SK-N-SH (cell line): ENCODE results near the gene SEMA3A. TPM values are rescaled to one million over a fixed set of nuclear protein-coding genes. Genes with fewer than 3 reads are reported as not detected.
A peak's percentile ranks its signal among the peaks of the same experiment; 100 is the strongest.

Experiments
- CTCF ChIA-PET: fragments of 300-600, 350-600 bp; formaldehyde crosslinking; extraction: SDS; loops from one replicate; lab custom pipeline; 2021; lab: Yijun Ruan, JAX
- POLR2A ChIA-PET: fragments of 350-600 bp; sonication (Branson Sonifier 250); formaldehyde crosslinking; extraction: SDS; loops from one replicate; lab custom pipeline; 2020; ENCODE audit warnings: antibody characterized with exemption, inconsistent platforms; lab: Yijun Ruan, JAX
- DNase-seq: peaks from one replicate; pipeline ENCODE4 v3.0.0; 2012
- H2AFZ ChIP-seq: fragments of 200-600 bp; sonication (generic); 2 replicates; pipeline ENCODE4 v1.8.1; 2016; ENCODE audit warnings: antibody characterized with exemption, mild to moderate bottlenecking, low read depth
- H3F3A ChIP-seq: fragments of 200-600 bp; sonication (generic); replicated peaks from 2 replicates; pipeline ENCODE3; 2016; ENCODE audit warnings: antibody characterized with exemption, mild to moderate bottlenecking; ENCODE audit not compliant: insufficient read depth
- H3K27ac ChIP-seq, 2 experiments: fragments of 200-500 bp in 1 of 2; fragments of 200-600 bp in 1 of 2; sonication (Bioruptor generic) in 1 of 2; sonication (generic), shearing (Covaris generic) in 1 of 2; 2 replicates each; pipeline versions ENCODE4 v1.5.1 to v1.6.1; 2014 to 2016; ENCODE audit warnings: low read depth in 2 of 2, inconsistent platforms in 1 of 2, low read length in 1 of 2, mild to moderate bottlenecking in 1 of 2, mixed read lengths in 1 of 2
- H3K27me3 ChIP-seq: fragments of 200-600 bp; sonication (generic), shearing (Covaris generic); 2 replicates; pipeline ENCODE4 v1.6.1; 2016; ENCODE audit warnings: mixed run types; ENCODE audit not compliant: insufficient read depth
- H3K36me3 ChIP-seq, 2 experiments: fragments of 200-500 bp in 1 of 2; fragments of 200-600 bp in 1 of 2; sonication (Bioruptor generic) in 1 of 2; sonication (generic) in 1 of 2; replicated peaks in 1 of 2; 2 replicates each; pipeline versions ENCODE3 to v1.5.1; 2014 to 2016; ENCODE audit warnings: low read length in 1 of 2, mild to moderate bottlenecking in 1 of 2; ENCODE audit not compliant: insufficient read depth in 2 of 2, control insufficient read depth in 1 of 2
- H3K4me1 ChIP-seq, 2 experiments: fragments of 200-500 bp in 1 of 2; fragments of 200-600 bp in 1 of 2; sonication (Bioruptor generic) in 1 of 2; sonication (generic), shearing (Covaris generic) in 1 of 2; 2 replicates each; pipeline versions ENCODE4 v1.5.1 to v1.6.1; 2014 to 2016; ENCODE audit warnings: low read depth in 1 of 2, low read length in 1 of 2, mixed run types in 1 of 2; ENCODE audit not compliant: insufficient read depth in 2 of 2, control insufficient read depth in 1 of 2
- H3K4me2 ChIP-seq: fragments of 200-600 bp; sonication (generic), shearing (Covaris generic); 2 replicates; pipeline ENCODE4 v1.6.1; 2017; ENCODE audit warnings: mixed run types
- H3K4me3 ChIP-seq, 2 experiments: fragments of 200-500 bp in 1 of 2; fragments of 200-600 bp in 1 of 2; sonication (Bioruptor generic) in 1 of 2; sonication (generic), shearing (Covaris generic) in 1 of 2; 2 replicates each; pipeline versions ENCODE4 v1.5.1 to v1.8.1; 2014 to 2016; ENCODE audit warnings: low read depth in 2 of 2, inconsistent platforms in 1 of 2, low read length in 1 of 2, mild to moderate bottlenecking in 1 of 2, mixed read lengths in 1 of 2, moderate library complexity in 1 of 2
- H3K79me2 ChIP-seq: fragments of 200-600 bp; sonication (generic); 2 replicates; pipeline ENCODE4 v1.8.1; 2017; ENCODE audit warnings: mild to moderate bottlenecking; ENCODE audit not compliant: insufficient read depth
- H3K9ac ChIP-seq: fragments of 200-600 bp; sonication (generic); 2 replicates; pipeline ENCODE4 v1.6.1; 2017; ENCODE audit warnings: mixed run types
- H3K9me2 ChIP-seq: fragments of 200-600 bp; sonication (generic); 2 replicates; pipeline ENCODE4 v1.6.1; 2017; ENCODE audit warnings: mixed run types
- H3K9me3 ChIP-seq: fragments of 200-600 bp; sonication (generic); 2 replicates; pipeline ENCODE4 v1.6.1; 2017; ENCODE audit warnings: mixed run types, mild to moderate bottlenecking, moderate library complexity
- H4K20me1 ChIP-seq: fragments of 200-600 bp; sonication (generic); 2 replicates; pipeline ENCODE4 v1.6.1; 2017; ENCODE audit warnings: mild to moderate bottlenecking, mixed run types; ENCODE audit not compliant: insufficient read depth
- EP300 ChIP-seq, 2 experiments: IDR thresholded peaks; 2 replicates each; pipeline versions ENCODE4 v1.4.0 to v1.6.1; 2012; ENCODE audit warnings: borderline replicate concordance in 1 of 2, low read depth in 1 of 2, low read length in 1 of 2
- EZH2phosphoT487 ChIP-seq: fragments of 200-600 bp; sonication (generic); IDR thresholded peaks from 2 replicates; pipeline ENCODE4 v1.6.1; 2017; ENCODE audit warnings: low read depth, mixed run types, mild to moderate bottlenecking, antibody characterized with exemption, moderate library complexity, borderline replicate concordance
- FOSL2 ChIP-seq: IDR thresholded peaks from 2 replicates; pipeline ENCODE4 v1.4.0; 2012; ENCODE audit warnings: low read depth, mild to moderate bottlenecking, moderate library complexity, borderline replicate concordance
- JUND ChIP-seq: IDR thresholded peaks from 2 replicates; pipeline ENCODE4 v1.4.0; 2012
- MAX ChIP-seq: IDR thresholded peaks from 2 replicates; pipeline ENCODE4 v1.4.0; 2012; ENCODE audit warnings: low read depth
- MEF2A ChIP-seq: IDR thresholded peaks from 2 replicates; pipeline ENCODE4 v1.4.0; 2012; ENCODE audit warnings: low read depth, borderline replicate concordance
- PBX3 ChIP-seq: IDR thresholded peaks from 2 replicates; pipeline ENCODE4; 2012
- RXRA ChIP-seq: IDR thresholded peaks from 2 replicates; pipeline ENCODE4 v1.4.0; 2012; ENCODE audit warnings: low read depth, mild to moderate bottlenecking, borderline replicate concordance
- TCF12 ChIP-seq: IDR thresholded peaks from 2 replicates; pipeline ENCODE4 v1.4.0; 2012
- YY1 ChIP-seq: IDR thresholded peaks from 2 replicates; pipeline ENCODE4 v1.4.0; 2012; ENCODE audit warnings: low read depth, mild to moderate bottlenecking
- ZBTB33 ChIP-seq: IDR thresholded peaks from 2 replicates; pipeline ENCODE4 v1.4.0; 2012; ENCODE audit warnings: low read depth, borderline replicate concordance
- WGBS: methylation state at CpG from one replicate; pipeline ENCODE4 v1.1.6; 2017; ENCODE audit warnings: low lambda C conversion rate; 5-methylcytosine and 5-hydroxymethylcytosine counted together
- polyA plus RNA-seq, 3 experiments: library from polyadenylated mRNA; depleted of rRNA; stranded (reverse); fragments of >200 nt; gene quantifications; 2 replicates each; pipeline ENCODE4 v1.2.3, GENCODE V29; 2012

The SEMA3A gene
- polyA plus RNA-seq, 1 of the 3 experiments (the other 2 are of a cell fraction) = 15.9 TPM

GRCh38 chr7:84195295-84196060 lies 889 bp upstream of the SEMA3A start:
- no peak for DNase-seq
- Histone ChIP-seq H3K36me3 (no peaks in the 10 kb centered on the region), H3K4me1 (peaks cover 3 to 19% of the 10 kb centered on the region in 2 experiments; a peak in 2 of 4 replicates), H2AFZ (peak overlapping the region; percentile 90), H3K4me2 (peak overlapping the region; percentile 79), H3K27me3 (no peaks in the 10 kb centered on the region), H3F3A (peaks cover 22% of the 10 kb centered on the region), H3K79me2 (peaks cover 39% of the 10 kb centered on the region), H3K9me2 (no peaks in the 10 kb centered on the region; the same call in 1 of the 2 replicates), H4K20me1 (no peaks in the 10 kb centered on the region), H3K27ac (peak overlapping the region in 1 of 2 experiments; percentile 74; a peak in 2 of 4 replicates), H3K9me3 (no peaks in the 10 kb centered on the region), H3K9ac (peak overlapping the region; percentile 77), H3K4me3 (peak overlapping the region; percentile 67 to 79)
- ChIA-PET POLR2A (no interaction called here), CTCF (interaction anchor here (0.9 to 1.8 kb wide), 5 partner anchors 12 to 1634 kb away, joined by 3 to 4 read pairs (median 3); no protein-coding TSS in a partner anchor)
- TF ChIP-seq RXRA = no peak
- WGBS = 39% methylated on average over 6 of the region's 6 CpGs

- H3K79me2 ChIP-seq = peaks cover 45% of the 10 kb centered on the region
- H2AFZ ChIP-seq = peak overlapping the region; percentile 66
- WGBS = 15% methylated on average over 1 of the region's 1 CpG
- TF ChIP-seq MEF2A (no peak), EZH2phosphoT487 (no peak)
- peaks cover 26% of the 10 kb centered on the region for H3F3A ChIP-seq
- H3K4me1 ChIP-seq = peaks cover 3 to 25% of the 10 kb centered on the region in 2 experiments; a peak in 2 of 4 replicates
- H3K9ac ChIP-seq = peak overlapping the region; percentile 77
- H3K9me3 ChIP-seq = no peaks in the 10 kb centered on the region
- no peaks in the 10 kb centered on the region for H3K27me3 ChIP-seq
- H3K9me2 ChIP-seq = no peaks in the 10 kb centered on the region; the same call in 1 of the 2 replicates
- peak overlapping the region in 1 of 2 experiments; percentile 74; a peak in 3 of 4 replicates for H3K27ac ChIP-seq
- H3K4me3 ChIP-seq = peak overlapping the region; percentile 67 to 79
- POLR2A ChIA-PET = no interaction called here
- H3K36me3 ChIP-seq = no peaks in the 10 kb centered on the region
- no peak for DNase-seq
- peak overlapping the region; percentile 79 for H3K4me2 ChIP-seq
- CTCF ChIA-PET = interaction anchor here (0.6 to 1.8 kb wide), 5 partner anchors 11 to 830 kb away, joined by 3 to 5 read pairs (median 3); no protein-coding TSS in a partner anchor
- no peaks in the 10 kb centered on the region for H4K20me1 ChIP-seq
Observed at GRCh38 chr7:84193747-84194146, 842 bp downstream of the SEMA3A start.

- Histone ChIP-seq H3K27ac (peak overlapping the region; percentile 53 to 74; a peak in 3 of 4 replicates), H3K36me3 (no peaks in the 10 kb centered on the region), H3K4me1 (peaks cover 3 to 39% of the 10 kb centered on the region in 2 experiments; a peak in 2 of 4 replicates), H3K27me3 (no peaks in the 10 kb centered on the region), H3K9ac (peak overlapping the region; percentile 77), H3K4me3 (peak overlapping the region; percentile 67 to 79; a peak in 3 of 4 replicates), H2AFZ (peak overlapping the region; percentile 60), H3K79me2 (peaks cover 50% of the 10 kb centered on the region), H3K9me3 (no peaks in the 10 kb centered on the region), H3K9me2 (no peaks in the 10 kb centered on the region), H3F3A (peaks cover 41% of the 10 kb centered on the region), H4K20me1 (no peaks in the 10 kb centered on the region), H3K4me2 (peak overlapping the region; percentile 79)
- CTCF ChIA-PET = no interaction called here
- TF ChIP-seq MAX (0 out of 2 replicates have a peak, but pooled peaks have one; percentile 13), PBX3 (peak; percentile 88), ZBTB33 (no peak), EP300 (IDR thresholded peaks at IDR 0.05; ENCODE audit: borderline replicate concordance in 1 of 2, low read depth in 1 of 2, low read length in 1 of 2) (no peak; a peak in 2 of 4 replicates), YY1 (peak; percentile 59; the same call in 1 of the 2 replicates), FOSL2 (peak; percentile 22; the same call in 1 of the 2 replicates), JUND (0 out of 2 replicates have a peak, but pooled peaks have one; percentile 6), TCF12 (peak; percentile 43; the same call in 1 of the 2 replicates)
- WGBS = 49% methylated on average over 1 of the region's 1 CpG
- POLR2A ChIA-PET = no interaction called here
- DNase-seq = no peak
Observed at GRCh38 chr7:84191842-84192241, 2.7 kb downstream of the SEMA3A start.
